Measurements from ENCODE around the gene MRPL14.

MRPL14 gene

GRCh38 chr6:44127186-44128019 lies at the start of gene MRPL14, which contains the start of gene TMEM63B:
Gene MRPL14, minus strand, starts transcription at chr6:44127452. Its CDS starts 10,841 bp downstream, at chr6:44116611.
Gene TMEM63B, plus strand, starts transcription at chr6:44127554. Its CDS starts 7,031 bp downstream, at chr6:44134585.
- peak; percentile 64 for DNase-seq

GRCh38 chr6:44176130-44176761 lies 49.0 kb upstream of the MRPL14 start:
- DNase-seq: no peak

GRCh38 chr6:44172731-44173500 lies 45.7 kb upstream of the MRPL14 start:
- DNase-seq: peak; percentile 43

- DNase-seq: no peak
Observed at GRCh38 chr6:44171899-44172546, 44.8 kb upstream of the MRPL14 start.

- no peak for DNase-seq
Observed at GRCh38 chr6:44169886-44170570, 42.8 kb upstream of the MRPL14 start.

- no peak for DNase-seq
Observed at GRCh38 chr6:44169154-44169553, 41.9 kb upstream of the MRPL14 start.

- no peak for DNase-seq
Observed at GRCh38 chr6:44167567-44167966, 40.3 kb upstream of the MRPL14 start.

- DNase-seq: no peak
Observed at GRCh38 chr6:44166591-44167184, 39.4 kb upstream of the MRPL14 start.

GRCh38 chr6:44166116-44166515 lies 38.9 kb upstream of the MRPL14 start:
- DNase-seq: no peak

GRCh38 chr6:44162876-44163625 lies 35.8 kb upstream of the MRPL14 start:
- DNase-seq: no peak

- DNase-seq: peak; percentile 26
Observed at GRCh38 chr6:44161997-44162338, 34.7 kb upstream of the MRPL14 start.

GRCh38 chr6:44158770-44159228 lies 31.5 kb upstream of the MRPL14 start, which contains the start of gene CAPN11:
Gene CAPN11, plus strand, starts transcription at chr6:44158820. Its CDS starts 29 bp downstream, at chr6:44158849.
- no peak for DNase-seq

- DNase-seq: no peak
Observed at GRCh38 chr6:44157152-44157521, 29.9 kb upstream of the MRPL14 start.

GRCh38 chr6:44156494-44157151 lies 29.4 kb upstream of the MRPL14 start:
- no peak for DNase-seq

GRCh38 chr6:44154067-44154466 lies 26.8 kb upstream of the MRPL14 start:
- no peak for DNase-seq

GRCh38 chr6:44152533-44152932 lies 25.3 kb upstream of the MRPL14 start:
- no peak for DNase-seq

- no peak for DNase-seq
Observed at GRCh38 chr6:44152109-44152461, 24.8 kb upstream of the MRPL14 start.

- peak; percentile 23 for DNase-seq
Observed at GRCh38 chr6:44151348-44152108, 24.3 kb upstream of the MRPL14 start.

- no peak for DNase-seq
Observed at GRCh38 chr6:44150317-44150917, 23.2 kb upstream of the MRPL14 start.
